Cardiac fibroblast (primary cell): ENCODE measurements around the gene MORN1.

Experiments used
- DNase-seq, 2 donors: peaks; one replicate each; pipeline versions ENCODE4 v3.0.0 to v3.0.0-alpha.2; 2010; ENCODE audit warnings: low read depth in 2 of 2
- H3K4me3 ChIP-seq, 2 donors: replicated peaks in 1 of 2; 1 replicate in 1 of 2; 2 replicates in 1 of 2; pipeline ENCODE4 v1.5.1; 2011; ENCODE audit warnings: low read depth in 2 of 2, low read length in 2 of 2, mild to moderate bottlenecking in 2 of 2, moderate library complexity in 1 of 2
- TF ChIP-seq, protein P1 (sequence below): IDR thresholded peaks from one replicate; pipeline ENCODE4 v1.5.1; 2011; ENCODE audit warnings: low read depth, mild to moderate bottlenecking, low read length, inconsistent platforms

Gene MORN1

DNA sequence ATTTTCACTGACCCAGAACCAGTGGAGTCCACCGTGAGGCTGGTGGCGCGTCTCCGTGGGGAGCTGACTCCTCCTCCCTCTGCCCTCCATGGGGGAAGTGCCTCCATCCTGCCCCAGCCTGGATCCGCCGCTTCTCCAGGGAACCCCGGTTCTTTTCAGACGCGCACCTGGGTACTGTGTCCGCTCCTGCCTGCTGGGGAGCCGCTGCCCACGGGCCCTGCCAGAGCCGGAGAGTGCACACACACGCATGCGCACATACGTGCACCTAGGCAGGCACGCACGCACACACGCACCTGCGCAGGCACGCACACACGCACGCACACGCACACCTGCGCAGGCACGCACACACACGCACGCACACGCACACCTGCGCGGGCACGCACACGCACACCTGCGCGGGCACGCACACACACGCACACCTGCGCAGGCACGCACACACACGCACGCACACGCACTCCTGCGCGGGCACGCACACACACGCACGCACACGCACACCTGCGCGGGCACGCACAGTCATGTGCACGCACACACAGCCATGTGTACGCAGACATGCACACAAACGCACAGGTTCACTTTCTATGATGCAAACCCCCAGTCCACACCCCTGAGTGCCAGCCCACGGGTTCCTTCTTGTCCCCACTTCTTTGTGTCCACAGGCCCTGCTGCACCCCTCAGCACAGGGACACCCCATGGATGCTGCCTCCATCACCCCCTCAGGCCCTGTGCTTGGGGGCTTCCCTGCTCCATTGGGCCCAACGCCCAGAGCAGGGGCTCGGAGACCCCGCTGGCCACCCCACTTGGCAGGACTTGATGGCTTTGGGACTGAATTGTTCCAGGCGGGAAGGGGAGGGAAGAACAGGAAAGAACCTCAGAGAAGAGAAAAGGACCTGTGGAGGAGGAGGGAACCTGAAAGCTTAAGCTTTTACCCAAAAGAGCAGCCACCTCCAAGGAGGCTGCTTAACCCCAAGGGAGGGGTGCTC is 42.7 kb downstream of the MORN1 start:
- TF ChIP-seq, protein P1, sequence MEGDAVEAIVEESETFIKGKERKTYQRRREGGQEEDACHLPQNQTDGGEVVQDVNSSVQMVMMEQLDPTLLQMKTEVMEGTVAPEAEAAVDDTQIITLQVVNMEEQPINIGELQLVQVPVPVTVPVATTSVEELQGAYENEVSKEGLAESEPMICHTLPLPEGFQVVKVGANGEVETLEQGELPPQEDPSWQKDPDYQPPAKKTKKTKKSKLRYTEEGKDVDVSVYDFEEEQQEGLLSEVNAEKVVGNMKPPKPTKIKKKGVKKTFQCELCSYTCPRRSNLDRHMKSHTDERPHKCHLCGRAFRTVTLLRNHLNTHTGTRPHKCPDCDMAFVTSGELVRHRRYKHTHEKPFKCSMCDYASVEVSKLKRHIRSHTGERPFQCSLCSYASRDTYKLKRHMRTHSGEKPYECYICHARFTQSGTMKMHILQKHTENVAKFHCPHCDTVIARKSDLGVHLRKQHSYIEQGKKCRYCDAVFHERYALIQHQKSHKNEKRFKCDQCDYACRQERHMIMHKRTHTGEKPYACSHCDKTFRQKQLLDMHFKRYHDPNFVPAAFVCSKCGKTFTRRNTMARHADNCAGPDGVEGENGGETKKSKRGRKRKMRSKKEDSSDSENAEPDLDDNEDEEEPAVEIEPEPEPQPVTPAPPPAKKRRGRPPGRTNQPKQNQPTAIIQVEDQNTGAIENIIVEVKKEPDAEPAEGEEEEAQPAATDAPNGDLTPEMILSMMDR = no peak
- no peak for DNase-seq
- no peak overlapping the region for H3K4me3 ChIP-seq

DNA sequence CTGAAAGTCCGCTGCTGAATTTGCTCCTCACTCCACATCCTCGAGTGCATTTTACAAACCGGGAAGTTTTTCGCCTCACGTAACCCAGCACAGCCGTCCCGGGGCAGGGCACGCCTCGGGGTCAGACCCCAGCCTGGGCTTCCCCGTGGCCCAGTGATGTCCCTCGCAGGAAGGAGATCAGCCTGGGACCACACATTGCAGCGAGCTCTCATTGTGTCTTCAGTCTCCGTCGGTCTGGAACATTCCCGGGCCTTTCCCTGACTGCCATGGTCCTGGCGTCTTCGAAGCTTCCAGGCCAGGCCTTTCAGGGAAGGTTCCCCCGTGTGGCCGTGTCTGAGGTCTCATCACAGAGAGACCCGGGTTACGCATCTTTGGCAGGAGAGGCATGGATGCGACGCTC is 43.5 kb downstream of the MORN1 start:
- no peak overlapping the region for H3K4me3 ChIP-seq
- TF ChIP-seq, protein P1 = no peak
- DNase-seq = no peak

DNA sequence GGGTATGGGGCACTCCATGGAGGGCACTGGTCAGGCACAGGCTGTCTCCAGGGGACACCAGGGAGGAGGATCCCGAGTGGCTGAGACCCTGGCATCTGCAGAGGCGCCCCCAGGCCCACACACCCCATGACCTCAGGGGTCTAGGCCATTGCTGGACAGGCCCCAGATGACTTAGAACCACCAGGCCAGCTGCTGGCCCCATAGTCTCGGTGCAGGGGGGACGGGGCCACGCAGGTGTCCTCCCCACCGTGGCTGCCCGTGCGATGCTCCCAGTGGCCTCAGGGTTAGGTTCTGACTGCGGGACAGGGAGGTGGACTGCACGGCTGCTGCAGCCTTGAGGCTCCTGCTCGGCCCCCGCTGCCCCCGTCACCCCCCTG is 44.0 kb downstream of the MORN1 start:
- no peak overlapping the region for H3K4me3 ChIP-seq
- TF ChIP-seq, protein P1 = no peak
- no peak for DNase-seq

DNA sequence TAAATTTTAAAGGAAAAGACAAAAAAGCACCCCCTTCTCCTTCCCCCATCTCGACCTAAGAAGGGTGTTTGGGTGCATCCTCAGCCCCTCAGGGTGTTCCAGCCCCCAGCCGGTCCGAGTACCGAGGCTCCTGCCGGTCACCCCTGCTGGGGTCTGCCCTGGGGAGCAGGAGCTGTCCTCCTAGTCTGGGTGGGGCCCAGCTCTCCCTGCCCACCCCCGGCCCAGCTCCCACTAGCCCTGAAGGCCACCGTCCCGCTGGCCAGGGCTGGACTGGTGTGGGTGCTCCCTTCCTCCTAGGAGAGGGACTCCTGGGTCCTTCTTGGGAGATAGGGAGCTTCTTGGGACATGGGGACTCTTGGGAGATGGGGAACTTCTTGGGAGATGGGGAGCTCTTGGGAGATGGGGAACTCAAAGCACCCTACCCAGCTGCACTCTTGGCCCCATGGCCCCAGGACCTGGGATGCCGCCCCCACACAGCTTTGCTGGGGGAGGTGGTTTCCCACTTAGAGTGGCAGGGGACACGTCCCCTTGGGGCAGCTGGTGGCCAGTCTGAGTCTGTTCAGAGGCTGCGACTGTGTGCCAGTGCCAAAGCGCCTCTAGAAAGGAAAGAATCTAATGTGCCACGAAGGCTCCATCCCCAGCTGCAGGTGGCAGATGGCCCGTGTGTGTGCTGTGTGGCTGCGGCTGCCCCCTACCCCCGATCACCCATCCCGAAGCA is 44.5 kb downstream of the MORN1 start:
- DNase-seq = no peak
- no peak overlapping the region for H3K4me3 ChIP-seq
- TF ChIP-seq, protein P1 = no peak

DNA sequence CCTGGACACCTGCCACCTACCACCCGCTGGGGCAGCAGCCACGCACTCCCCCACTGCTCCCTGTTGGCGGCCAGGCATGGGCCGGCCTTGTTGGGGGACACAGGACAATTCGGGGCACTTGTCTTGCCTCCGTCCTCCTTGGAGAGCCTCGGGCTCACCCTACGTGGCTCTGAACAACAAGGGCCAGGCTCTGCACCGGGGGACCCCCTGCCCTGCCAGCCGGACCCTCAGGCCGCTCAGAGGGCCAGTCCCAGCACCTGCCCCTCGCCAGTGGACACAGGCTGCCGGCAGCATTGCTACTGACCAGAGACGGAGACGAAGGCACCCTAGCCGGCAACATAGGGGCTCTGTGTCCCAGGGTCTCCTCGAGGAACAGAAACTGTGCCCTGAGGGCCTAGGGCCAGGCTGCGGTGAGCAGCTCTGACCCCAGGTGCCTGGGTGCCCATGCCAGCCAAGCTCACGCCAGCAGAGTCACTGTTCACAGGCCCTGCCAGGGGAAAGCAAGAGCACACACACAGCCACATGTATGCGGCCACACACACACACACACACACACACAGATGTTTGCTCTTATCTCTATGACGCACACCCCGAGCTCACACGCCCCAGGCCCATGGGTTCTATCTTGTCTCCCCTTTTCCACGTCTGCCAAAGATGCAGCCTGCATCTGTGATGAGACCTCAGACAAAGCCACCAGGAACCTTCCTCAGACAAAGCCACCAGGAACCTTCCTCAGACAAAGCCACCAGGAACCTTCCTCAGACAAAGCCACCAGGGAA is 45.9 kb downstream of the MORN1 start:
- TF ChIP-seq, protein P1 = no peak
- no peak for DNase-seq
- H3K4me3 ChIP-seq = no peak overlapping the region

DNA sequence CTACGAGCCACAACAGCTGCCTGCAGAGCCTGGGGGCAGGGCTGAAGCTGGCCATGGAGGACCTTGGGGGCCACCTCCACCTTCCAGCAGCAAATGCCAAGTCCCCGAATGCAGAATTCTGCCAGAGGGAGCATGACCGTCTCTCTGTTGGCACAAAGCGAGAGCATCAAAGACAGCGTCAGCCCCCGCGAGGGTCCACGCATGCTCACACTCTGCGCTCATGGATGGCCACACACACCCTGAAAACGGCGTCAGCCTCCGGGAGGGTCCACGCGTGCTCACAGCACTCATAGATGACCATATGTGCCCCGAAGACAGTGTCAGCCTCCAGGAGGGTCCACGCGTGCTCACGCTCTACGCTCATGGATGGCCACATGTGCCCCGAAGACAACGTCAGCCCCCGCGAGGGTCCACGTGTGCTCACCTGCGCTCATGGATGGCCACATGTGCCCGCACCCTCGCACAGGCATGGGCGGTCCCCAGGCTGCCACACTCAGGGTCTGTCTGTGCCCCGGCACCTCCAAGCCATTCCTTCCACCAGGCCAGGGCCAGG is 46.5 kb downstream of the MORN1 start:
- H3K4me3 ChIP-seq = no peak overlapping the region
- DNase-seq = no peak
- TF ChIP-seq, protein P1 = no peak
